Measurements from ENCODE around the gene LUZP2.

DNA sequence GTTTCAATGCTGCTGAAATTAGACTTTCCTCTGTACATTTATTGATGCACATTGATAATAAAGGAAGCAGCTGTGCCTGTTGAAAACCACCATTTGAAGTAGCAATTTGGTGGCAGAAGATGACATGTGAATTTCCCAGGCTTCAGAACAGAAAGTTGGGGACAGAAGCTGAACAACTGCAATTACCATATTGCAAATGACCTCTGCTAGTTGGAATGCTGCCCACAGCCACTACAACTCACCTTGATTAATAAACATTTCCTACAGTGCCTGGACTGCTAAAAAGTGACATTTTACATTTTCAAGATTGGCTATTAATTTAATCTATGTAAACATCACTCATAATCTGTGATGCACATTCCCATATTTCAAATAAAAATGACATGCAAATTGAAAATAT lies 208.6 kb downstream of the LUZP2 start:
- TF ChIP-seq, protein P1, sequence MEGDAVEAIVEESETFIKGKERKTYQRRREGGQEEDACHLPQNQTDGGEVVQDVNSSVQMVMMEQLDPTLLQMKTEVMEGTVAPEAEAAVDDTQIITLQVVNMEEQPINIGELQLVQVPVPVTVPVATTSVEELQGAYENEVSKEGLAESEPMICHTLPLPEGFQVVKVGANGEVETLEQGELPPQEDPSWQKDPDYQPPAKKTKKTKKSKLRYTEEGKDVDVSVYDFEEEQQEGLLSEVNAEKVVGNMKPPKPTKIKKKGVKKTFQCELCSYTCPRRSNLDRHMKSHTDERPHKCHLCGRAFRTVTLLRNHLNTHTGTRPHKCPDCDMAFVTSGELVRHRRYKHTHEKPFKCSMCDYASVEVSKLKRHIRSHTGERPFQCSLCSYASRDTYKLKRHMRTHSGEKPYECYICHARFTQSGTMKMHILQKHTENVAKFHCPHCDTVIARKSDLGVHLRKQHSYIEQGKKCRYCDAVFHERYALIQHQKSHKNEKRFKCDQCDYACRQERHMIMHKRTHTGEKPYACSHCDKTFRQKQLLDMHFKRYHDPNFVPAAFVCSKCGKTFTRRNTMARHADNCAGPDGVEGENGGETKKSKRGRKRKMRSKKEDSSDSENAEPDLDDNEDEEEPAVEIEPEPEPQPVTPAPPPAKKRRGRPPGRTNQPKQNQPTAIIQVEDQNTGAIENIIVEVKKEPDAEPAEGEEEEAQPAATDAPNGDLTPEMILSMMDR (IDR thresholded peaks at IDR 0.05): no peak
- TF ChIP-seq SMC3 (IDR thresholded peaks at IDR 0.05; ENCODE audit: low read depth, low read length): no peak

All from SK-N-SH (cell line).